Posterior vena cava (tissue), 2 donors: ENCODE data around the gene SPRTN. TPM values are rescaled to one million over a fixed set of nuclear protein-coding genes. Genes with fewer than 3 reads are reported as not detected.

Source experiments
- DNase-seq: peaks from one replicate; pipeline ENCODE4 v3.0.0-alpha.2; 2020; ENCODE audit warnings: low spot score
- intact Hi-C, 2 donors: fragments of 100-400 bp; cut with DNase I; formaldehyde crosslinking; loops; one replicate each; pipeline versions ENCODE4 v1.14.1 to v1.14.2; 2022 to 2023
- total RNA-seq, 2 donors: library from RNA; stranded (reverse); fragmentation: NEBNext Ultra II Directional; extraction: Animal tissue kit (Norgen Biotek cat#: 25700); gene quantifications; one replicate each; pipeline ENCODE4 v1.2.1, GENCODE V29; 2021
- donor health status: DM: yes; HTN: yes; CAD: no.
- donor health status: DM: yes; HTN: yes; CAD: no.

SPRTN gene
- total RNA-seq, 2 donors from 2014 or later, result 6.0 to 9.6 TPM

DNA sequence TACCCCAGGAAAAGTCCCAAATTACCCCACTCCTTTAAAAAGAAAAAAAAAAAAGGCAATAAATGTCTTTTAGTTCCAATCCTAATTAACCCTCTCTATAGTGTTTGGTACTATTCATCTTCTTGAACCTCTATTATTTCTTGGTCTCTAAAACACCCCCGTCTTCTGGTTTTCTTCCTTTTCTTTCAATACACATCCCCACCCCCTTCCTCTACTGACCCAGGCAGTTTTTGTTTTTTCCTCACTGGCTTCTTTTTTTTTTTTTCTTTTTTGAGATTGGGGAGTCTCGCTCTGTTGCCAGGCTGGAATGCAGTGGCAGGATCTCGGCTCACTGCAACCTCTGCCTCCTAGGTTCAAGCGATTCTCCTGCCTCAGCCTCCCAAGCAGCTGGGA, 57.9 kb downstream of the SPRTN start:
- intact Hi-C loops, result loop anchor here in 1 of 2 donors (1.0 kb wide), 1 partner anchor 21 kb away; no protein-coding TSS in a partner anchor

DNA sequence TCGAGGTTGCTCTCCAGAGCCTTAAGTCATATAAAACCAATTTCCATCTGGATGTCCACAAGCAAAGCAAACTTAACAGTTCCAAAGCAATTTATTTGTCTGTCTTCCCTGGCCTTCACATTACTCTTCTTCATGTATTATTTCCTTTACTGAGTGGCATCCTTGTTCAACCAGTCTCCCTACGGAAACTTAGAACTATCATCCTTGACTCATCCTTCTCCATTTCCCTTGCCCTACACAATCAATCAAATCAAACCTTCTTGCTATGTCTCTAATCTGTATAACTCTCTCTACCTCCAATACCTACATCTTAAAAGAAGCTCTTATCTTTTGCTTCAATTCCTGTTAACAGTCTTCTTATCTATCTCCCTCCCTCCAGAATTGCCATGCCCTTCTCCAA, 58.5 kb downstream of the SPRTN start:
- intact Hi-C loops, result loop anchor here in 1 of 2 donors (1.0 kb wide), 1 partner anchor 21 kb away; no protein-coding TSS in a partner anchor

More for the DNA sequence above, 57.9 kb downstream of the SPRTN start:
- no peak for DNase-seq

GRCh38 chr1:231397886-231398671, 60.0 kb downstream of the SPRTN start:
- intact Hi-C loops, result no loop called here
- DNase-seq, result no peak

More for the DNA sequence above, 58.5 kb downstream of the SPRTN start:
- DNase-seq, result no peak

DNA sequence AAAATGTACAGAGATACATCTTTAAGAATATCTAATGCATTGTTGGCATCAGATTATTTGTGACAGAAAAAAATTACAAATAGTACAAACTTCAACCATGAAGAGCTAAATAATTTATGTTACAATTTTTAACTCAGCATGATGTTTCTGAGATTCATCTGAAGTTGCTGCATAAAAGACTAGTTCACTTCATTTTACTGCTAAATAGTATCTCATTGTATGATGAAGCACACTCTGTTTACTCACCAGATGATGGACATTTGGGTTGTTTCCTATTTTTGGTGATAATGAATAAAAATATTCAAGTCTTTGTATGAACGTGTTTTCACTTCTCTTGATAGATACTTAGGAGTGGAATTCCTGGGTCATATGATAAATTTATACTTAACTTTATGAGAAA, 63.4 kb downstream of the SPRTN start:
- intact Hi-C loops, result no loop called here
- DNase-seq, result no peak

- intact Hi-C loops, result no loop called here
- DNase-seq, result no peak
Observed at GRCh38 chr1:231404318-231404717, 66.2 kb downstream of the SPRTN start.

Other genes starting within 250 kb of the SPRTN start
- gene TRIM67, start 176.2 kb upstream of the SPRTN start, total RNA-seq, result not detected
- gene GNPAT, start 97.1 kb upstream of the SPRTN start, total RNA-seq, result 10 to 100 TPM; 31.2 to 34.1 TPM
- gene EXOC8, start 441 bp upstream of the SPRTN start, total RNA-seq, result 10 to 100 TPM; 12.5 to 15.7 TPM
- gene EGLN1, start 84.0 kb downstream of the SPRTN start, total RNA-seq, result 10 to 100 TPM; 29.6 to 33.1 TPM
- 10 to 100 TPM; 41.4 to 42.7 TPM for gene TSNAX, start 190.4 kb downstream of the SPRTN start, total RNA-seq